SK-N-SH (cell line): ENCODE data around the gene ERCC2. TPM values are rescaled to one million over a fixed set of nuclear protein-coding genes. Genes with fewer than 3 reads are reported as not detected.
A peak's percentile ranks its signal among the peaks of the same experiment; 100 is the strongest.

Source experiments
- CTCF ChIA-PET: fragments of 300-600, 350-600 bp; formaldehyde crosslinking; extraction: SDS; loops from one replicate; lab custom pipeline; 2021; lab: Yijun Ruan, JAX
- POLR2A ChIA-PET: fragments of 350-600 bp; sonication (Branson Sonifier 250); formaldehyde crosslinking; extraction: SDS; loops from one replicate; lab custom pipeline; 2020; ENCODE audit warnings: antibody characterized with exemption, inconsistent platforms; lab: Yijun Ruan, JAX
- DNase-seq: peaks from one replicate; pipeline ENCODE4 v3.0.0; 2012
- H2AFZ ChIP-seq: fragments of 200-600 bp; sonication (generic); 2 replicates; pipeline ENCODE4 v1.8.1; 2016; ENCODE audit warnings: antibody characterized with exemption, mild to moderate bottlenecking, low read depth
- H3F3A ChIP-seq: fragments of 200-600 bp; sonication (generic); replicated peaks from 2 replicates; pipeline ENCODE3; 2016; ENCODE audit warnings: antibody characterized with exemption, mild to moderate bottlenecking; ENCODE audit not compliant: insufficient read depth
- H3K27ac ChIP-seq, 2 experiments: fragments of 200-500 bp in 1 of 2; fragments of 200-600 bp in 1 of 2; sonication (Bioruptor generic) in 1 of 2; sonication (generic), shearing (Covaris generic) in 1 of 2; 2 replicates each; pipeline versions ENCODE4 v1.5.1 to v1.6.1; 2014 to 2016; ENCODE audit warnings: low read depth in 2 of 2, inconsistent platforms in 1 of 2, low read length in 1 of 2, mild to moderate bottlenecking in 1 of 2, mixed read lengths in 1 of 2
- H3K27me3 ChIP-seq: fragments of 200-600 bp; sonication (generic), shearing (Covaris generic); 2 replicates; pipeline ENCODE4 v1.6.1; 2016; ENCODE audit warnings: mixed run types; ENCODE audit not compliant: insufficient read depth
- H3K36me3 ChIP-seq, 2 experiments: fragments of 200-500 bp in 1 of 2; fragments of 200-600 bp in 1 of 2; sonication (Bioruptor generic) in 1 of 2; sonication (generic) in 1 of 2; replicated peaks in 1 of 2; 2 replicates each; pipeline versions ENCODE3 to v1.5.1; 2014 to 2016; ENCODE audit warnings: low read length in 1 of 2, mild to moderate bottlenecking in 1 of 2; ENCODE audit not compliant: insufficient read depth in 2 of 2, control insufficient read depth in 1 of 2
- H3K4me1 ChIP-seq, 2 experiments: fragments of 200-500 bp in 1 of 2; fragments of 200-600 bp in 1 of 2; sonication (Bioruptor generic) in 1 of 2; sonication (generic), shearing (Covaris generic) in 1 of 2; 2 replicates each; pipeline versions ENCODE4 v1.5.1 to v1.6.1; 2014 to 2016; ENCODE audit warnings: low read depth in 1 of 2, low read length in 1 of 2, mixed run types in 1 of 2; ENCODE audit not compliant: insufficient read depth in 2 of 2, control insufficient read depth in 1 of 2
- H3K4me2 ChIP-seq: fragments of 200-600 bp; sonication (generic), shearing (Covaris generic); 2 replicates; pipeline ENCODE4 v1.6.1; 2017; ENCODE audit warnings: mixed run types
- H3K4me3 ChIP-seq, 2 experiments: fragments of 200-500 bp in 1 of 2; fragments of 200-600 bp in 1 of 2; sonication (Bioruptor generic) in 1 of 2; sonication (generic), shearing (Covaris generic) in 1 of 2; 2 replicates each; pipeline versions ENCODE4 v1.5.1 to v1.8.1; 2014 to 2016; ENCODE audit warnings: low read depth in 2 of 2, inconsistent platforms in 1 of 2, low read length in 1 of 2, mild to moderate bottlenecking in 1 of 2, mixed read lengths in 1 of 2, moderate library complexity in 1 of 2
- H3K79me2 ChIP-seq: fragments of 200-600 bp; sonication (generic); 2 replicates; pipeline ENCODE4 v1.8.1; 2017; ENCODE audit warnings: mild to moderate bottlenecking; ENCODE audit not compliant: insufficient read depth
- H3K9ac ChIP-seq: fragments of 200-600 bp; sonication (generic); 2 replicates; pipeline ENCODE4 v1.6.1; 2017; ENCODE audit warnings: mixed run types
- H3K9me2 ChIP-seq: fragments of 200-600 bp; sonication (generic); 2 replicates; pipeline ENCODE4 v1.6.1; 2017; ENCODE audit warnings: mixed run types
- H3K9me3 ChIP-seq: fragments of 200-600 bp; sonication (generic); 2 replicates; pipeline ENCODE4 v1.6.1; 2017; ENCODE audit warnings: mixed run types, mild to moderate bottlenecking, moderate library complexity
- H4K20me1 ChIP-seq: fragments of 200-600 bp; sonication (generic); 2 replicates; pipeline ENCODE4 v1.6.1; 2017; ENCODE audit warnings: mild to moderate bottlenecking, mixed run types; ENCODE audit not compliant: insufficient read depth
- ELF1 ChIP-seq: IDR thresholded peaks from 2 replicates; pipeline ENCODE4 v1.4.0; 2012
- EP300 ChIP-seq, 2 experiments: IDR thresholded peaks; 2 replicates each; pipeline versions ENCODE4 v1.4.0 to v1.6.1; 2012; ENCODE audit warnings: borderline replicate concordance in 1 of 2, low read depth in 1 of 2, low read length in 1 of 2
- EZH2phosphoT487 ChIP-seq: fragments of 200-600 bp; sonication (generic); IDR thresholded peaks from 2 replicates; pipeline ENCODE4 v1.6.1; 2017; ENCODE audit warnings: low read depth, mixed run types, mild to moderate bottlenecking, antibody characterized with exemption, moderate library complexity, borderline replicate concordance
- FOSL2 ChIP-seq: IDR thresholded peaks from 2 replicates; pipeline ENCODE4 v1.4.0; 2012; ENCODE audit warnings: low read depth, mild to moderate bottlenecking, moderate library complexity, borderline replicate concordance
- FOXM1 ChIP-seq: IDR thresholded peaks from 2 replicates; pipeline ENCODE4 v1.4.0; 2012; ENCODE audit warnings: low read depth, mild to moderate bottlenecking
- GATA2 ChIP-seq: sonication (generic); formaldehyde crosslinking; IDR thresholded peaks from 2 replicates; pipeline ENCODE4 v1.5.0; 2020; ENCODE audit warnings: mild to moderate bottlenecking, missing genetic modification reagents
- MXI1 ChIP-seq: IDR thresholded peaks from 2 replicates; pipeline ENCODE4 v1.6.1; 2012; ENCODE audit warnings: mild to moderate bottlenecking, low read depth, low read length, improper control_type of control experiment
- NFIC ChIP-seq: IDR thresholded peaks from 2 replicates; pipeline ENCODE4 v1.4.0; 2012; ENCODE audit warnings: borderline replicate concordance
- PBX3 ChIP-seq: IDR thresholded peaks from 2 replicates; pipeline ENCODE4; 2012
- SIN3A ChIP-seq: IDR thresholded peaks from 2 replicates; pipeline ENCODE4 v1.6.1; 2012; ENCODE audit warnings: low read depth, mild to moderate bottlenecking, low read length, moderate library complexity, borderline replicate concordance
- SMC3 ChIP-seq: IDR thresholded peaks from 2 replicates; pipeline ENCODE4 v1.6.1; 2012; ENCODE audit warnings: low read depth, low read length, improper control_type of control experiment
- TAF1 ChIP-seq: IDR thresholded peaks from 2 replicates; pipeline ENCODE4 v1.6.1; 2012; ENCODE audit warnings: low read depth, mild to moderate bottlenecking, low read length, moderate library complexity, borderline replicate concordance
- TEAD4 ChIP-seq: IDR thresholded peaks from 2 replicates; pipeline ENCODE4 v1.4.0; 2012; ENCODE audit warnings: mild to moderate bottlenecking, borderline replicate concordance; ENCODE audit not compliant: insufficient read depth
- USF1 ChIP-seq: IDR thresholded peaks from 2 replicates; pipeline ENCODE4 v1.4.0; 2012; ENCODE audit warnings: low read depth, borderline replicate concordance
- ZBTB33 ChIP-seq: IDR thresholded peaks from 2 replicates; pipeline ENCODE4 v1.4.0; 2012; ENCODE audit warnings: low read depth, borderline replicate concordance
- WGBS: methylation state at CpG from one replicate; pipeline ENCODE4 v1.1.6; 2017; ENCODE audit warnings: low lambda C conversion rate; 5-methylcytosine and 5-hydroxymethylcytosine counted together
- polyA plus RNA-seq, 3 experiments: library from polyadenylated mRNA; depleted of rRNA; stranded (reverse); fragments of >200 nt; gene quantifications; 2 replicates each; pipeline ENCODE4 v1.2.3, GENCODE V29; 2012

ERCC2 gene
- polyA plus RNA-seq, 1 of the 3 experiments (the other 2 are of a cell fraction): 72.8 TPM

- TF ChIP-seq MXI1 (no peak), TEAD4 (no peak), EP300 (IDR thresholded peaks at IDR 0.05; ENCODE audit: borderline replicate concordance in 1 of 2, low read depth in 1 of 2, low read length in 1 of 2) (no peak), FOSL2 (no peak), ELF1 (no peak), PBX3 (no peak), TAF1 (no peak), ZBTB33 (no peak), FOXM1 (no peak), SIN3A (no peak), EZH2phosphoT487 (no peak), USF1 (no peak), SMC3 (no peak), NFIC (no peak), GATA2 (CRISPR knock-in tag) (no peak)
- H3K27ac ChIP-seq: no peak overlapping the region
- H3K27me3 ChIP-seq: no peaks in the 10 kb centered on the region
- H3K4me2 ChIP-seq: no peak overlapping the region
- no peak overlapping the region for H3K9ac ChIP-seq
- no peaks in the 10 kb centered on the region for H3K79me2 ChIP-seq
- H3K36me3 ChIP-seq: peaks cover 14 to 48% of the 10 kb centered on the region in 2 experiments
- H2AFZ ChIP-seq: no peak overlapping the region
- H3F3A ChIP-seq: peaks cover 3% of the 10 kb centered on the region
- WGBS: 94% methylated on average over 13 of the region's 20 CpGs
- POLR2A ChIA-PET: interaction anchor here (0.9 kb wide), 1 partner anchor 9 kb away, joined by 3 read pairs; no protein-coding TSS in a partner anchor
- H3K9me3 ChIP-seq: no peaks in the 10 kb centered on the region
- H3K4me1 ChIP-seq: no peaks in the 10 kb centered on the region; a peak in 1 of 4 replicates
- no peaks in the 10 kb centered on the region for H3K9me2 ChIP-seq
- CTCF ChIA-PET: interaction anchor here (5.1 kb wide), 1 partner anchor 15 kb away, joined by 30 read pairs; no protein-coding TSS in a partner anchor
- H4K20me1 ChIP-seq: no peaks in the 10 kb centered on the region
- DNase-seq: peak; percentile 47
- H3K4me3 ChIP-seq: no peak overlapping the region
Observed at GRCh38 chr19:45352914-45353796, 17.2 kb downstream of the ERCC2 start.
